B cell (primary cell): ENCODE measurements around the gene DACH2. TPM values are rescaled to one million over a fixed set of nuclear protein-coding genes. Genes with fewer than 3 reads are reported as not detected.

Source experiments
- ATAC-seq: fragments of 200-7000 bp; cut with Tn5 transposase; one replicate; pipeline ENCODE4 v1.10.0; 2021; ENCODE audit warnings: low read depth, mild to moderate bottlenecking, moderate number of reproducible peaks, moderate library complexity
- CTCF ChIA-PET: fragments of 350-600 bp; sonication (Branson Sonifier 250); formaldehyde crosslinking; loops from one replicate; lab custom pipeline; 2021; ENCODE audit warnings: antibody characterized with exemption, inconsistent platforms; lab: Charles Lee
- POLR2A ChIA-PET: fragments of 350-600 bp; sonication (Branson Sonifier 250); formaldehyde crosslinking; loops from one replicate; lab custom pipeline; 2021; ENCODE audit warnings: antibody characterized with exemption; lab: Charles Lee
- DNase-seq: peaks from one replicate; pipeline ENCODE4 v3.0.0; 2013
- H2AFZ ChIP-seq: 2 replicates; pipeline ENCODE4 v1.6.1; 2012; ENCODE audit warnings: mild to moderate bottlenecking, low read depth, low read length; ENCODE audit not compliant: insufficient read depth, poor library complexity, severe bottlenecking
- H3K27ac ChIP-seq, 2 donors: 1 replicate in 1 of 2; 2 replicates in 1 of 2; pipeline ENCODE4 v1.5.1; 2012 to 2013; ENCODE audit warnings: low read length in 2 of 2, mild to moderate bottlenecking in 2 of 2, moderate library complexity in 1 of 2
- H3K27me3 ChIP-seq, 4 experiments: fragments of 200-600 bp in 1 of 4; sonication (generic) in 1 of 4; replicated peaks in 1 of 4; 1 replicate in 2 of 4; 2 replicates in 2 of 4; pipeline versions ENCODE4 v1.6.1 to v1.7.0; 2013 to 2016; ENCODE audit warnings: low read length in 3 of 4, mild to moderate bottlenecking in 2 of 4, mixed read lengths in 1 of 4, moderate library complexity in 1 of 4; ENCODE audit not compliant: insufficient read depth in 4 of 4, control insufficient read depth in 3 of 4; ENCODE audit errors: control extremely low read depth in 1 of 4
- H3K36me3 ChIP-seq, 2 experiments: replicated peaks in 1 of 2; 1 replicate in 1 of 2; 2 replicates in 1 of 2; pipeline versions ENCODE4 v1.6.1 to v1.7.1; 2013; ENCODE audit warnings: low read length in 1 of 2; ENCODE audit not compliant: insufficient read depth in 2 of 2, control insufficient read depth in 1 of 2; ENCODE audit errors: control extremely low read depth in 1 of 2, extremely low read depth in 1 of 2
- H3K4me1 ChIP-seq, 2 donors: fragments of 200-600 bp in 1 of 2; sonication (generic) in 1 of 2; 1 replicate in 1 of 2; 2 replicates in 1 of 2; pipeline versions ENCODE4 v1.5.1 to v1.6.1; 2013 to 2017; ENCODE audit warnings: low read length in 2 of 2; ENCODE audit not compliant: control insufficient read depth in 2 of 2, insufficient read depth in 2 of 2
- H3K4me2 ChIP-seq: replicated peaks from 2 replicates; pipeline ENCODE3; 2012; ENCODE audit warnings: mild to moderate bottlenecking, low read depth, low read length; ENCODE audit not compliant: poor library complexity, severe bottlenecking
- H3K4me3 ChIP-seq, 5 experiments: fragments of 200-600 bp in 1 of 5; sonication (generic) in 1 of 5; 1 replicate in 3 of 5; 2 replicates in 2 of 5; pipeline versions ENCODE4 v1.5.1 to v1.7.0; 2011 to 2016; ENCODE audit warnings: low read length in 4 of 5, mild to moderate bottlenecking in 4 of 5, low read depth in 2 of 5, control low read depth in 1 of 5, moderate library complexity in 1 of 5; ENCODE audit not compliant: insufficient read depth in 1 of 5; ENCODE audit errors: control extremely low read depth in 1 of 5, extremely low read depth in 1 of 5
- H3K79me2 ChIP-seq: fragments of 200-600 bp; sonication (generic); one replicate; pipeline ENCODE4 v1.6.0; 2016; ENCODE audit warnings: low read length; ENCODE audit not compliant: control insufficient read depth, insufficient read depth
- H3K9ac ChIP-seq: fragments of 200-600 bp; sonication (generic); 2 replicates; pipeline ENCODE4 v1.6.1; 2017; ENCODE audit warnings: mild to moderate bottlenecking, low read length, moderate library complexity
- H3K9me3 ChIP-seq, 3 donors: one replicate each; pipeline versions ENCODE4 v1.6.1 to v1.7.1; 2013; ENCODE audit warnings: low read length in 2 of 3; ENCODE audit not compliant: control insufficient read depth in 2 of 3, insufficient read depth in 1 of 3; ENCODE audit errors: control extremely low read depth in 1 of 3
- H4K20me1 ChIP-seq: 2 replicates; pipeline ENCODE4 v1.6.0; 2012; ENCODE audit warnings: mild to moderate bottlenecking, low read length; ENCODE audit not compliant: insufficient read depth, control insufficient read depth, poor library complexity, severe bottlenecking
- H3K27ac Mint-ChIP-seq: one replicate; pipeline ENCODE4 v1.8.0; 2021; ENCODE audit warnings: mixed read lengths
- H3K27me3 Mint-ChIP-seq: one replicate; pipeline ENCODE4 v1.8.0; 2021; ENCODE audit warnings: mixed read lengths
- H3K4me1 Mint-ChIP-seq: one replicate; pipeline ENCODE4 v1.8.0; 2021; ENCODE audit warnings: mixed read lengths
- H3K4me3 Mint-ChIP-seq: one replicate; pipeline ENCODE4 v1.8.0; 2021; ENCODE audit warnings: mixed read lengths
- H3K9me3 Mint-ChIP-seq: one replicate; pipeline ENCODE4 v1.8.0; 2022; ENCODE audit warnings: mixed read lengths; ENCODE audit not compliant: insufficient read depth
- CTCF ChIP-seq: fragments of 200-600 bp; IDR thresholded peaks from one replicate; pipeline ENCODE4 v1.8.0; 2022; ENCODE audit warnings: antibody characterized with exemption, mild to moderate bottlenecking
- EZH2 ChIP-seq: IDR thresholded peaks from 2 replicates; pipeline ENCODE4 v1.6.1; 2012; ENCODE audit warnings: borderline replicate concordance, low read depth, mild to moderate bottlenecking, moderate library complexity, low read length; ENCODE audit not compliant: insufficient read depth, poor library complexity, severe bottlenecking
- WGBS: methylation state at CpG from one replicate; pipeline ENCODE4 v1.1.5; 2013; ENCODE audit warnings: missing lambda C conversion rate; ENCODE audit not compliant: insufficient coverage; 5-methylcytosine and 5-hydroxymethylcytosine counted together
- intact Hi-C: fragments of 100-400 bp; cut with micrococcal nuclease; formaldehyde crosslinking; loops from one replicate; pipeline ENCODE4 v1.10.0; 2022
- polyA plus RNA-seq: library from polyadenylated mRNA; depleted of rRNA; stranded (reverse); fragments of >200 nt; gene quantifications from 2 replicates; pipeline ENCODE4 v1.2.3, GENCODE V29; 2012
- total RNA-seq, 2 donors: library from RNA; stranded (reverse); fragments of 120-200 nt in 1 of 2; gene quantifications; 1 replicate in 1 of 2; 2 replicates in 1 of 2; pipeline versions ENCODE4 v1.2.3 to v1.2.4, GENCODE V29; 2013 to 2022

DACH2 gene
- total and polyA plus RNA-seq, 2 donors (not counting 1 experiment from before 2014, with no cell fraction given) = 0.07 TPM; not detected in 1

GRCh38 chrX:86237482-86237881, 89.2 kb downstream of the DACH2 start:
- TF ChIP-seq CTCF (no peak), EZH2 (no peak)
- intact Hi-C loops = no loop called here

GRCh38 chrX:86241547-86241946, 93.3 kb downstream of the DACH2 start:
- H3K79me2 ChIP-seq = no peaks in the 10 kb centered on the region
- H3K9ac ChIP-seq = no peak overlapping the region
- H3K27ac ChIP-seq = no peak overlapping the region
- no peaks in the 10 kb centered on the region for H3K36me3 ChIP-seq
- H2AFZ ChIP-seq = no peak overlapping the region
- TF ChIP-seq CTCF = no peak
- TF ChIP-seq EZH2 = no peak
- H3K4me1 ChIP-seq = no peaks in the 10 kb centered on the region
- no peak overlapping the region for H3K4me2 ChIP-seq
- ATAC-seq = no peak
- Mint-ChIP-seq H3K4me1 (no peaks in the 10 kb centered on the region), H3K9me3 (peaks cover 4% of the 10 kb centered on the region), H3K27me3 (no peaks in the 10 kb centered on the region), H3K4me3 (no peak overlapping the region), H3K27ac (no peak overlapping the region)
- intact Hi-C loops = no loop called here
- H3K27me3 ChIP-seq = no peaks in the 10 kb centered on the region
- no peak overlapping the region for H3K4me3 ChIP-seq
- peaks cover 0 to 7% (median 0%) of the 10 kb centered on the region in 3 donors for H3K9me3 ChIP-seq
- H4K20me1 ChIP-seq = no peaks in the 10 kb centered on the region
- no peak for DNase-seq
- ChIA-PET CTCF (no interaction called here), POLR2A (no interaction called here)
- no CpG with 5 or more reads among the region's 1 CpG for WGBS

More at GRCh38 chrX:86237482-86237881, 89.2 kb downstream of the DACH2 start:
- Mint-ChIP-seq H3K4me1 (no peaks in the 10 kb centered on the region), H3K27me3 (no peaks in the 10 kb centered on the region), H3K27ac (no peak overlapping the region), H3K9me3 (peaks cover 4% of the 10 kb centered on the region), H3K4me3 (no peak overlapping the region)
- CTCF ChIA-PET = no interaction called here
- POLR2A ChIA-PET = no interaction called here
- 74% methylated on average over 5 of the region's 6 CpGs for WGBS
- Histone ChIP-seq H3K4me1 (no peaks in the 10 kb centered on the region), H3K27ac (no peak overlapping the region), H4K20me1 (no peaks in the 10 kb centered on the region), H3K36me3 (no peaks in the 10 kb centered on the region), H3K4me3 (no peak overlapping the region), H3K27me3 (no peaks in the 10 kb centered on the region), H3K9me3 (peaks cover 0 to 7% (median 0%) of the 10 kb centered on the region in 3 donors), H3K79me2 (no peaks in the 10 kb centered on the region), H3K9ac (no peak overlapping the region), H2AFZ (no peak overlapping the region), H3K4me2 (no peak overlapping the region)
- ATAC-seq (no peak), DNase-seq (no peak)
